GM12878 (cell line): ENCODE data around the gene CTDP1. TPM values are rescaled to one million over a fixed set of nuclear protein-coding genes. Genes with fewer than 3 reads are reported as not detected.

Source experiments
- ATAC-seq: fragments of 200-7000 bp; cut with Tn5 transposase; 3 replicates; pipeline ENCODE4 v1.9.1; 2020; ENCODE audit warnings: mild to moderate bottlenecking, moderate library complexity
- BruUV-seq: library from RNA; stranded (reverse); fragments of 400-500 nt; replicated peaks from 2 replicates; lab custom pipeline; 2021; lab: Mats Ljungman, UMichigan
- CTCF ChIA-PET: fragments of 300-600 bp; sonication (Branson Sonifier 250); formaldehyde crosslinking; extraction: SDS; loops from one replicate; lab custom pipeline; 2021; ENCODE audit warnings: inconsistent platforms; lab: Yijun Ruan, JAX
- POLR2A ChIA-PET: fragments of 350-600 bp; formaldehyde crosslinking; extraction: SDS; loops from one replicate; lab custom pipeline; 2021; ENCODE audit warnings: inconsistent platforms; lab: Charles Lee
- RAD21 ChIA-PET: fragments of 300-600 bp; sonication (Branson Sonifier 250); formaldehyde crosslinking; loops from one replicate; lab custom pipeline; 2023; ENCODE audit warnings: antibody characterized with exemption; ENCODE audit not compliant: unreplicated experiment; lab: Charles Lee
- SMC1A ChIA-PET: fragments of 300-600 bp; sonication (Branson Sonifier 250); formaldehyde crosslinking; loops from one replicate; lab custom pipeline; 2023; ENCODE audit not compliant: unreplicated experiment, uncharacterized antibody; lab: Charles Lee
- DNase-seq: peaks from one replicate; pipeline ENCODE4 v3.0.0-alpha.2; 2011; ENCODE audit warnings: low read depth, low spot score
- FAIRE-seq: peaks from 3 replicates; lab custom pipeline; 2011; peaks lifted over from hg19 to GRCh38; lab: Jason Lieb, UNC
- H2AFZ ChIP-seq: 2 replicates; pipeline ENCODE4 v1.6.0; 2011; ENCODE audit warnings: low read depth, low read length, control low read depth; ENCODE audit not compliant: control insufficient read depth
- H3K27ac ChIP-seq: 2 replicates; pipeline ENCODE4 v1.5.1; 2011; ENCODE audit warnings: control low read depth; ENCODE audit not compliant: control insufficient read depth, insufficient read depth
- H3K27me3 ChIP-seq, 2 experiments: replicated peaks in 1 of 2; 2 replicates each; pipeline versions ENCODE4 v1.6.0 to v1.6.1; 2011; ENCODE audit warnings: low read length in 1 of 2; ENCODE audit not compliant: control insufficient read depth in 2 of 2, insufficient read depth in 2 of 2
- H3K36me3 ChIP-seq, 2 experiments: 2 replicates each; pipeline ENCODE4 v1.5.1; 2011; ENCODE audit warnings: low read length in 1 of 2; ENCODE audit not compliant: control insufficient read depth in 2 of 2, insufficient read depth in 2 of 2
- H3K4me1 ChIP-seq: 2 replicates; pipeline ENCODE4 v1.6.1; 2011; ENCODE audit warnings: mild to moderate bottlenecking, low read length, moderate library complexity, mixed read lengths; ENCODE audit not compliant: control insufficient read depth, insufficient read depth
- H3K4me2 ChIP-seq: 2 replicates; pipeline ENCODE4 v1.6.0; 2011; ENCODE audit warnings: control low read depth; ENCODE audit not compliant: control insufficient read depth, insufficient read depth
- H3K4me3 ChIP-seq: fragments of 200-600 bp; sonication (generic); 2 replicates; pipeline ENCODE4 v1.5.1; 2016
- H3K79me2 ChIP-seq: 2 replicates; pipeline ENCODE4 v1.6.0; 2011; ENCODE audit warnings: low read length; ENCODE audit not compliant: control insufficient read depth, insufficient read depth
- H3K9ac ChIP-seq: 2 replicates; pipeline ENCODE4 v1.8.0; 2011; ENCODE audit warnings: low read length, control low read depth, mixed read lengths; ENCODE audit not compliant: control insufficient read depth, insufficient read depth
- H3K9me3 ChIP-seq: replicated peaks from 3 replicates; pipeline ENCODE4 v1.5.1; 2011; ENCODE audit warnings: mild to moderate bottlenecking, low read length; ENCODE audit not compliant: control insufficient read depth, insufficient read depth
- H4K20me1 ChIP-seq: 2 replicates; pipeline ENCODE4 v1.6.0; 2011; ENCODE audit not compliant: control insufficient read depth, insufficient read depth
- BRCA1 ChIP-seq: IDR thresholded peaks from 2 replicates; pipeline ENCODE4 v1.6.1; 2011; ENCODE audit warnings: low read depth, low read length, improper control_type of control experiment
- CEBPB ChIP-seq, 2 experiments: fragments of 150-350 bp in 1 of 2; IDR thresholded peaks; 2 replicates each; pipeline ENCODE4 v1.6.1; 2012 to 2014; ENCODE audit warnings: low read depth in 2 of 2, low read length in 2 of 2, borderline replicate concordance in 1 of 2, inconsistent platforms in 1 of 2
- EGR1 ChIP-seq, 2 experiments: IDR thresholded peaks; 1 replicate in 1 of 2; 2 replicates in 1 of 2; pipeline ENCODE4 v1.6.1; 2011 to 2012; ENCODE audit warnings: low read depth in 2 of 2, low read length in 2 of 2, borderline replicate concordance in 1 of 2, mild to moderate bottlenecking in 1 of 2, moderate library complexity in 1 of 2
- EP300 ChIP-seq, 2 experiments: fragments of 150-350 bp in 1 of 2; IDR thresholded peaks; 2 replicates each; pipeline ENCODE4 v1.6.1; 2011 to 2012; ENCODE audit warnings: low read depth in 2 of 2, low read length in 2 of 2, borderline replicate concordance in 1 of 2, improper control_type of control experiment in 1 of 2, inconsistent platforms in 1 of 2; ENCODE audit not compliant: control insufficient read depth in 1 of 2
- FOXK2 ChIP-seq: fragments of 450-650 bp; IDR thresholded peaks from 2 replicates; pipeline ENCODE4 v1.6.1; 2017; ENCODE audit warnings: mild to moderate bottlenecking, moderate library complexity
- GATAD2B ChIP-seq: fragments of 450-650 bp; conservative IDR thresholded peaks from 2 replicates; pipeline ENCODE4 v1.6.1; 2017; ENCODE audit warnings: low read depth, mild to moderate bottlenecking, moderate library complexity
- IKZF2 ChIP-seq, 2 experiments: fragments of 450-650 bp; IDR thresholded peaks; 2 replicates each; pipeline ENCODE4 v1.6.1; 2017; ENCODE audit warnings: mild to moderate bottlenecking in 2 of 2, moderate library complexity in 2 of 2
- LARP7 ChIP-seq: fragments of 450-650 bp; IDR thresholded peaks from 2 replicates; pipeline ENCODE4 v1.6.1; 2017; ENCODE audit warnings: mild to moderate bottlenecking
- NR2C1 ChIP-seq: fragments of 450-650 bp; IDR thresholded peaks from 2 replicates; pipeline ENCODE4 v1.6.1; 2017; ENCODE audit warnings: antibody characterized with exemption, mild to moderate bottlenecking, moderate library complexity
- PML ChIP-seq: IDR thresholded peaks from 2 replicates; pipeline ENCODE4 v1.6.1; 2012; ENCODE audit warnings: low read length, inconsistent platforms
- RAD21 ChIP-seq: IDR thresholded peaks from 2 replicates; pipeline ENCODE4 v1.6.1; 2011; ENCODE audit warnings: mild to moderate bottlenecking, low read depth, low read length, moderate library complexity; ENCODE audit not compliant: insufficient read depth
- RBBP5 ChIP-seq: fragments of 200-600 bp; sonication (generic); conservative IDR thresholded peaks from 2 replicates; pipeline ENCODE4 v1.6.1; 2016
- SMAD1 ChIP-seq: fragments of 450-650 bp; IDR thresholded peaks from 2 replicates; pipeline ENCODE4 v1.6.1; 2018; ENCODE audit warnings: mild to moderate bottlenecking, low read depth; ENCODE audit not compliant: partially characterized antibody
- TBL1XR1 ChIP-seq: IDR thresholded peaks from 2 replicates; pipeline ENCODE4 v1.6.1; 2012; ENCODE audit warnings: low read depth, low read length, improper control_type of control experiment
- TCF3 ChIP-seq: IDR thresholded peaks from 2 replicates; pipeline ENCODE4 v1.6.1; 2012; ENCODE audit warnings: low read depth, mild to moderate bottlenecking, low read length, borderline replicate concordance; ENCODE audit not compliant: insufficient read depth
- YY1 ChIP-seq: IDR thresholded peaks from 2 replicates; pipeline ENCODE4 v1.6.1; 2011; ENCODE audit warnings: low read depth, mild to moderate bottlenecking, low read length
- ZNF274 ChIP-seq: IDR thresholded peaks from one replicate; pipeline ENCODE4 v1.8.0; 2011; ENCODE audit not compliant: insufficient read length, insufficient read depth
- ZNF687 ChIP-seq: fragments of 450-650 bp; IDR thresholded peaks from 2 replicates; pipeline ENCODE4 v1.6.1; 2017; ENCODE audit warnings: mild to moderate bottlenecking, moderate library complexity
- ZSCAN29 ChIP-seq: fragments of 450-650 bp; IDR thresholded peaks from 2 replicates; pipeline ENCODE4 v1.6.1; 2017; ENCODE audit warnings: mild to moderate bottlenecking, moderate library complexity
- WGBS: methylation state at CpG from one replicate; pipeline ENCODE4 v1.1.6; 2016; ENCODE audit warnings: low lambda C conversion rate; ENCODE audit not compliant: insufficient replicate concordance, insufficient coverage; ENCODE audit errors: missing lambda C conversion rate; 5-methylcytosine and 5-hydroxymethylcytosine counted together
- in situ Hi-C: fragments of 300-500 bp; cut with MboI; formaldehyde crosslinking; loops from 9 replicates; pipeline ENCODE4 v1.14.3; 2018; ENCODE audit warnings: mixed read lengths
- intact Hi-C: fragments of 100-400 bp; cut with micrococcal nuclease; formaldehyde crosslinking; loops from one replicate; pipeline ENCODE4 v1.14.2; 2022; ENCODE audit not compliant: unreplicated experiment
- polyA plus RNA-seq, 11 experiments: library from polyadenylated mRNA; depleted of rRNA in 4 of 11; unstranded in 6 of 11; stranded (reverse) in 5 of 11; fragments of >200 nt; fragmentation: Nextera tagmentation in 4 of 11; fragmentation: Illumina TruSeq in 1 of 11; extraction: Ambion mirVana in 4 of 11; extraction: Trizol in 1 of 11; gene quantifications; 1 replicate in 1 of 11; 2 replicates in 10 of 11; pipeline versions ENCODE4 v1.2.1 to v1.2.3, GENCODE V29; 2011 to 2016; ENCODE audit warnings: inconsistent platforms in 2 of 11, missing spikeins in 2 of 11, low read depth in 1 of 11
- total RNA-seq, 4 experiments: library from RNA; depleted of rRNA in 3 of 4; stranded (reverse); fragments of >200 nt in 3 of 4; fragmentation: Illumina TruSeq in 1 of 4; extraction: Trizol in 1 of 4; gene quantifications; 2 replicates each; pipeline versions ENCODE4 v1.2.1 to v1.2.3, GENCODE V29; 2013 to 2021
- TF ChIP-seq, protein P1 (sequence below): fragments of 450-650 bp; IDR thresholded peaks from 2 replicates; pipeline ENCODE4 v1.6.1; 2014; ENCODE audit warnings: mild to moderate bottlenecking

CTDP1 gene
- total and polyA plus RNA-seq, 10 of the 15 experiments (the other 5 are each of a cell fraction or from before 2014, with no cell fraction given), result 0.32 to 31.3 (median 8.8) TPM

DNA sequence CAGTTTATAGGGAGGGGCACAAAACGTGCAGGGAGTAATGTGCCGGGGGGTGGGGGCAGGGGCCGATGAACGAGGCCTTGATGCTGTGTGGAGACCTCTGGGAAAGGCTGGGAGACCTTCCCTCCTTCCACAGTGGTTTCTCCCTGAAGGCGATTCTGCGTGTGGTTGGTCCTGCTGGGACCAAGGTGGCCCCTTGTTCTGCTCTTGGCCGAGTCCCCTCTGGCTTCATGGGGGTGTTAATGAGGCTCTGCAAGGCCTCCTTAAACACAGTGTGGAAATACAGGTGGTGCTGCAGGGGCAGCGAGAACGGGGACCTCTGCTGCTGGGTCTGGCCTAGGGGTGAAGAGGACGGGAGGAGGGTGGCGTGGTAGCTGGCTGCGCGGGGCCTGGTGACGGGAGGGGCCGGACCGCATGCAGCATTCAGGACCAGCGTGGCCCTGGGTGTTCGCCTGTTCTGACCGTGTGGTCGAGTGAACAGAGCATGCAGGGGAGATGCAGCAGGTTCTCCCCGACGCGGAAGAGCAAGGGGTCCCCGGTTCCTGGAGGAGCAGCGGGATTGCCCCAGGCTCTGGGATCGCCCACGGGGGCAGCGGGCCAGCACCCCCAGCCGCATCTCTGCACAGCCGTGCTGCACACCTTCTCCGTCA lies 76.0 kb downstream of the CTDP1 start:
- Histone ChIP-seq H3K4me2 (no peak overlapping the region), H3K79me2 (no peaks in the 10 kb centered on the region), H3K36me3 (peaks cover 10 to 12% of the 10 kb centered on the region in 2 experiments), H3K4me1 (no peaks in the 10 kb centered on the region), H2AFZ (no peak overlapping the region), H3K27ac (no peak overlapping the region), H3K27me3 (no peaks in the 10 kb centered on the region), H3K4me3 (no peak overlapping the region), H4K20me1 (no peaks in the 10 kb centered on the region), H3K9me3 (no peaks in the 10 kb centered on the region), H3K9ac (no peak overlapping the region)
- 92% methylated on average over 28 of the region's 31 CpGs for WGBS
- intact Hi-C loops (no loop called here), in situ Hi-C loops (no loop called here)
- POLR2A ChIA-PET, result no interaction called here
- RAD21 ChIA-PET, result no interaction called here
- DNase-seq (no peak), FAIRE-seq (no peak), ATAC-seq (no peak)
- SMC1A ChIA-PET, result no interaction called here
- TF ChIP-seq EGR1 (IDR thresholded peaks at IDR 0.05; ENCODE audit: borderline replicate concordance in 1 of 2, low read depth in 2 of 2, low read length in 2 of 2), result no peak
- no peak for TF ChIP-seq EP300 (IDR thresholded peaks at IDR 0.05; ENCODE audit: borderline replicate concordance in 1 of 2, control insufficient read depth in 1 of 2, low read depth in 2 of 2, low read length in 2 of 2)
- TF ChIP-seq YY1, result no peak
- TF ChIP-seq RAD21, result no peak
- TF ChIP-seq RBBP5, result no peak
- TF ChIP-seq LARP7, result no peak
- no peak for TF ChIP-seq ZSCAN29
- TF ChIP-seq, protein P1, sequence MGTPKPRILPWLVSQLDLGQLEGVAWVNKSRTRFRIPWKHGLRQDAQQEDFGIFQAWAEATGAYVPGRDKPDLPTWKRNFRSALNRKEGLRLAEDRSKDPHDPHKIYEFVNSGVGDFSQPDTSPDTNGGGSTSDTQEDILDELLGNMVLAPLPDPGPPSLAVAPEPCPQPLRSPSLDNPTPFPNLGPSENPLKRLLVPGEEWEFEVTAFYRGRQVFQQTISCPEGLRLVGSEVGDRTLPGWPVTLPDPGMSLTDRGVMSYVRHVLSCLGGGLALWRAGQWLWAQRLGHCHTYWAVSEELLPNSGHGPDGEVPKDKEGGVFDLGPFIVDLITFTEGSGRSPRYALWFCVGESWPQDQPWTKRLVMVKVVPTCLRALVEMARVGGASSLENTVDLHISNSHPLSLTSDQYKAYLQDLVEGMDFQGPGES, result no peak
- TF ChIP-seq GATAD2B, result no peak
- no peak for TF ChIP-seq TCF3
- TF ChIP-seq IKZF2 (IDR thresholded peaks at IDR 0.05), result no peak
- TF ChIP-seq PML, result no peak
- TF ChIP-seq ZNF687, result no peak
- no peak for TF ChIP-seq FOXK2
- TF ChIP-seq ZNF274, result no peak
- no peak for TF ChIP-seq SMAD1
- no peak for TF ChIP-seq CEBPB (IDR thresholded peaks at IDR 0.05; ENCODE audit: borderline replicate concordance in 1 of 2, low read depth in 2 of 2, low read length in 2 of 2)
- TF ChIP-seq NR2C1, result no peak
- TF ChIP-seq BRCA1, result no peak
- no peak for TF ChIP-seq TBL1XR1
- BruUV-seq, result no TSS peak
- CTCF ChIA-PET, result no interaction called here
